ENCODE results near the gene TESK2.
A peak's percentile ranks its signal among the peaks of the same experiment; 100 is the strongest.
"Not testable (repeated sequence)": the region's sequence is repeated elsewhere in the genome, so short reads cannot be mapped to it uniquely, and the experiment has no call there.

TESK2 gene, protein sequence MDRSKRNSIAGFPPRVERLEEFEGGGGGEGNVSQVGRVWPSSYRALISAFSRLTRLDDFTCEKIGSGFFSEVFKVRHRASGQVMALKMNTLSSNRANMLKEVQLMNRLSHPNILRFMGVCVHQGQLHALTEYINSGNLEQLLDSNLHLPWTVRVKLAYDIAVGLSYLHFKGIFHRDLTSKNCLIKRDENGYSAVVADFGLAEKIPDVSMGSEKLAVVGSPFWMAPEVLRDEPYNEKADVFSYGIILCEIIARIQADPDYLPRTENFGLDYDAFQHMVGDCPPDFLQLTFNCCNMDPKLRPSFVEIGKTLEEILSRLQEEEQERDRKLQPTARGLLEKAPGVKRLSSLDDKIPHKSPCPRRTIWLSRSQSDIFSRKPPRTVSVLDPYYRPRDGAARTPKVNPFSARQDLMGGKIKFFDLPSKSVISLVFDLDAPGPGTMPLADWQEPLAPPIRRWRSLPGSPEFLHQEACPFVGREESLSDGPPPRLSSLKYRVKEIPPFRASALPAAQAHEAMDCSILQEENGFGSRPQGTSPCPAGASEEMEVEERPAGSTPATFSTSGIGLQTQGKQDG

DNA sequence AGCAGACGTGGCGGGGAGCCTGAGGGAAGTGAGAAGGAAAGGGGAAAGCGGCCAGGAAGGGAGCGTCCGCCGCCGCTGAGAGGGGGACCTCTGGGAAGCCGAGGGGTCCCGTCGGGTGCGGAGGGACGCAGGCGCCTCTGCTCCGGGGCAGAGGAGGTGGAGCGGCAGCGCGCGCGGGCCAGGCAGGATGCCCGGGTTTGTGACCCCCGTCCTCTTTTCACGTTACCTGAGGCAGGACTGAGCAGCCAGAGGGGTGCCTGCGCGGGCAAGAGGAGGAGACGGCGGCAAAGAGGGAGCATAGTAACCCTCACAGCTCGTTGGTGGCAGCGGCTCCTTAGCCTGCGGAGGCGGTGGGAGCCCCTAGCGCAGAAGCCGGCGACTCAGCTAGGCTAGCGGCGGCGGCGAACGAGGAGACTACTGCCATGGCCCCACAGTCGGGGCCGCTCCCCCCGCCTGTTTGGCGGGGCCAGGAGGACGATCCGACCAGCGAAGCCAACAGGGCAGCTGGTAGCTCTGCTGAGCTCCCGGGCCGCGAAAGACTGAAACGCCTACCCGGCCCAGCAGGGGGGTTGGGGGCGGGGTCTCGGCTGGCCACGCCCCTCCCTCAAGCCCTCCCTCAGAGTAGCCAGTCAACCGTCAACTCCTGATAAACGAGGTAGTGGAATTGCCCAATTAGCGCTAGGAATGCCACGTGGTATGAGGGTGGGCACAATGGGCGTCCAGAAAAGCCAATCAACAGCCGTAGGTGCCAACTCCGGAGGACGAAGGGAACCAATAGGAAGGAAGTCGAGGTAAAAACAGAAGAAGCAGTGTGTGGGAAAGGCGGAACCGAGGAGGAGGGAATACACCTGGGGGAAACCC lies at the start of gene TESK2:
TSS of gene TESK2 (minus strand) at position 538 of the 861 bp plus-strand sequence. CDS start 33,378 bp downstream, outside the sequence.
- DNase-seq: peak; percentile 93

DNA sequence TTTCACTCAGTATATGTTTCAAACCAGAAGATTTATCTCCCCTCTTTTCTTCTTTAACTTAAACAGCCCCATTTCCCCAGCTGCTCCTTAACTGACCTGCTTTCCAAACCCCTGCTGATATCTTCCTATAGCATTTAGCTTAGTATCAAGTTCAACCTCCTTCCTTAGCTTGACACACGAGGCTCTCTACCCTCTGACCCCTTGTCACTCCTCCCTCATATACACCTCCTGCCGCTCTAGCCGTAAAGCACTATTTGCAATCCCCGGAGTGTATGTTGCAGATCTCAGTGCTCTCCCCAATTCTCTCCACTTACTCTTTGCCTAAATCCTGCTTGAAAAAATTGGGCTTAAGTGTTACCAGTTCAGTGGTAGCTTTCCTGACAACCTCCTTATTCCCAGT lies 45.9 kb upstream of the TESK2 start:
- DNase-seq: no peak

DNA sequence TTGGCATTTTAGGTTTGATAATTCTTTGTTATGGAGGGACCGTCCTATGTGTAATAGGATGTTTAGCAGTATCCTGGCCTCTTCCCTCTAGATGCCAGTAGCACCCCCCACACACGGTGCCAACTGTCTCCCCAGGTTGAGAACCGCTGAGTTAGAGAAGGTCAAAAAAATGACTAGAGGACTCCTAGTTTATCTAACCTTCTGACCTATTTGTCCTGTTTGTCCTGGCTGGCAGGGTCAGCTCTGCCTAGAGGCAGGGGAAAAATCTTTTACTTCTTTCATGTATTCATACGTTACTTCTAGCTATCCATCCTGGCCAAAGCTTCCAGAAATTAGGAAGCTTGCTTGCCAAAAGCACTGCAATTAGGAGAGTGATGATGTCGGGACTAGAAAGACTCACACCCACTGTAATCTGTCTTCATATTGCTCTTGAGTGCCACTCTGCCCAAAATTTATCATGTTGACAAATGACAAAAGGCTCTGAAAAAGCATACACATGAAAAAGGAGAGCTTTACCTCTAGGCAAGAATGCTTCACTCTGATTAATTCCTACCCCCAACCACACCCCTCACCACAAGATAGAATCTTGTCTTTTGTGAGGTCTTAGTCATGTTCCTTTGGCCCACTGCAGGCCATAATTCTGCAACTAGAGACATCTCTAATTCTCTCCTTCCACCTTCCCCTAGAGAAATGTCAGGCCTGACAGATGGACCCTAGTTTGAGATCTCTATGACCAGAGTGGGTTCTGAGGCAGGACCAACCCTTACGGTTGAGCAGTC lies 45.2 kb upstream of the TESK2 start:
- no peak for DNase-seq

DNA sequence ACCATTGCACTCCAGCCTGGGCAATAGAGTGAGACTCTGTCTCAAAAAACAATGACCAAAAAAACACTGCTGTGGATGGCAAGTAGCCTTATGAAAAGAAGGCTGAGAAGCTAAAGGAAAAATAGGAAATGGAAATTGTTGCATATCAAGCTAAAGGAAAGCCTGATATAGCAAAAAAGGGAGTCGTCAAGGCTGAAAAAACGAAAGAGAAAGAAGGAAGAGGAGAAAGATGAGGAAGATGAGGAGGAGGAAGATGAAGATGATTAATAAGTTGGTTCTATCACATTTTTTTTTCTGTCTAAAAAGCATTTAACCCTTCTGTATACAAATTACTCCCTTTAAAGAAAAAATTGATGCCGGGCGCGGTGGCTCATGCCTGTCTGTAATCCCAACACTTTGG lies 40.9 kb upstream of the TESK2 start:
- no peak for DNase-seq

DNA sequence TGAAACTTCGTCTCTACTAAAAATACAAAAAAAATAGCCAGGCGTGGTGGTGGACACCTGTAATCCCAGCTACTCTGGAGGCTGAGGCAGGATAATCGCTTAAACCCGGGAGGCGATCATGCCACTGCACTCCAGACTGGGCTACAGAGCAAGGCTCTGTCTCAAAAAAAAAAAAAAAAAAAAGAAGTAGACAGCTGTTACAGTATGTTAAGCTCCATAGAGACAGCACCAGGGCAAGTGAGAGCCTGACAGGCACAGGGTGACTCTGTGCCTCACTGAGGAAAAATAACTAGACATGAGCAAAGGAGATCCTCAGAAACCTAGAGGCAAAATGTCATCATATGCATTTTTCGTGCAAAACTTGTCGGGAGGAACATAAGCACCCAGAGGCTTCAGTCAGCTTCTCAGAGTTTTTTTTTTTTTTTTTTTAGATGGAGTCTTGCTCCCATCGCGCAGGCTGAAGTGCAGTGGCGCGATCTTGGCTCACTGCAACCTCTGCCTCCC lies 39.7 kb upstream of the TESK2 start:
- DNase-seq: no peak

DNA sequence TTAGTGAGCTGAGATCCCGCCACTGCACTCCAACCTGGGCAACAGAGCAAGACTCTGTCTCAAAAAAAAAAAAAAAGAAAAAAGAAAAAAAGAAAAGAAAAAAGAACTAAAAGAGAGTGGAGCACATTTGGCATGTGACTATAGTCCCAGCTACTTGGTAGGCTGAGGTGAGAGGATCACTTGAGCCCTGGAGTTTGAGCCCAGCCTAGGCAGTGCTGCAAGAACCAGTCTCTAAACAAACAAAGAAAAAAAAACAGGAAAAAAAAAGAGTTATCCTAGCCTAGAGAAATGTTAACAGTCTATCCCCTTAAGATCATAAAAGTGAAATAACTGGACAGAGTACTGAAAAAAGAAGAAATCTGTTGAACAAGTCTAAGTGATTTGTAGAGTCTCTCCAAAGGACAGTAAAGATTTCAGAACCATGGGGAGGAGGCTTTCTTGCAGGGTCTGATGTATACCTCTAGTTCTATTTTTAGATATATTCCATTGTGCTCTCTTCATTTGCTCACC lies 35.2 kb upstream of the TESK2 start:
- DNase-seq: no peak

DNA sequence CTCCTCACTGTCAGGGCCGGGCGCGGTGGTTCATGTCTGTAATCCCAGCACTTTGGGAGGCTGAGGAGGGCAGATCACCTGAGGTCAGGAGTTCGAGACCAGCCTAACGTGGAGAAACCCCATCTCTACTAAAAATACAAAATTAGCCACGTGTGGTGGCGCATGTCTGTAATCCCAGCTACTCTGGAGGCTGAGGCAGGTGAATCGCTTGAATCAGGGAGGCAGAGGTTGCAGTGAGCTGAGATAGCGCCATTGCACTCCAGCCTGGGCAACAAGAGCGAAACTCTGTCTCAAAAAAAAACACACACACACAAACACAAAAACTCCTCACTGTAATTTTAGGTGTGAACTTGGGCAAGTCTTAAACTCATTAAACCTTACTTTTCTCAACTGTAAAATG lies 33.0 kb upstream of the TESK2 start:
- not testable (repeated sequence) for DNase-seq

DNA sequence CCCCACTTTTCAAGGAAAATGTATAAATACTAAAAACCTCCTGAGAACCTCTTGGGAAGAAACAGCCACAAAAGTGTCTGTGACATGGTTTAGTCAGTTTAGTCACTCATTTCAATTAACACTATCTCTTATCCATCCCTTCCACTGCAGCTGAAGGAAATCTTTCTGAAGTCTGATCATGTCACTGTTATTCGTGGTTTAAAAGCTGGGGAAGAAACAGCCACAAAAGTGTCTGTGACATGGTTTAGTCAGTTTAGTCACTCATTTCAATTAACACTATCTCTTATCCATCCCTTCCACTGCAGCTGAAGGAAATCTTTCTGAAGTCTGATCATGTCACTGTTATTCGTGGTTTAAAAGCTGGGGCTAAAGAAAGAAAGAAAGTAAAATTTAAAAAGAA lies 32.6 kb upstream of the TESK2 start:
- DNase-seq: not testable (repeated sequence)

DNA sequence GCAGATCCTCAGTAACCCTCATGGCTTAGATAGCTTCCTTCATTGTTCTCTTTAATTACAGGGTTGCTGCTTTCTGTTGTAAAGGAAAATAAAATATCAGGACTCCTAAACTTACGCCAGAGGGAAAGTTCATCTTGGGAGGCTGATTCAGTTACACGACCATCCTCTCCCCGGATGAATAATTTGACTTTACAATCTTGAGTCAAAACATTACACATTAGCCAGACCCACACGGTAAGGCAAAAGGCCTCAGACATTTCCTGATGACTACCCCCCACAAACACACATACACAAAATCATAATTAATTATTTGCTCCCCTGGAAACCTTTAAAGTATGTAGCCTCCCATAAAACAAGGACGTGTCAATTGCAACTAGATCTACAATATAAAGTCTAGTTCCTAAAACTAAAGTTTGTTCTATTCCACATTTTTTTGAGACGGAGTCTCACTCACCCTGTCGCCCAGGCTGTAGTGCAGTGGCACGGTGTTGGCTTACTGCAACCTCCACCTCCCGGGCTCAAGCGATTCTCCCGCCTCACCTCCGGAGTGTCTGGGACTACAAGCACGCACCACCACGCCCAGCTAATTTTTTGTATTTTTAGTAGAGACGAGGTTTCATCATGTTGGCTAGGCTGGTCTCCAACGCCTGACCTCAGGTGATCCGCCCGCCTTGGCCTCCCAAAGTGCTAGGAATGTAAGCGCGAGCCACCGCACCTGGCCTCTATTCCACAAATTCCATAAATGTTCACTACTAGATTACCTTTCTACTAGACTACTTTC lies 31.6 kb upstream of the TESK2 start:
- DNase-seq: no peak

DNA sequence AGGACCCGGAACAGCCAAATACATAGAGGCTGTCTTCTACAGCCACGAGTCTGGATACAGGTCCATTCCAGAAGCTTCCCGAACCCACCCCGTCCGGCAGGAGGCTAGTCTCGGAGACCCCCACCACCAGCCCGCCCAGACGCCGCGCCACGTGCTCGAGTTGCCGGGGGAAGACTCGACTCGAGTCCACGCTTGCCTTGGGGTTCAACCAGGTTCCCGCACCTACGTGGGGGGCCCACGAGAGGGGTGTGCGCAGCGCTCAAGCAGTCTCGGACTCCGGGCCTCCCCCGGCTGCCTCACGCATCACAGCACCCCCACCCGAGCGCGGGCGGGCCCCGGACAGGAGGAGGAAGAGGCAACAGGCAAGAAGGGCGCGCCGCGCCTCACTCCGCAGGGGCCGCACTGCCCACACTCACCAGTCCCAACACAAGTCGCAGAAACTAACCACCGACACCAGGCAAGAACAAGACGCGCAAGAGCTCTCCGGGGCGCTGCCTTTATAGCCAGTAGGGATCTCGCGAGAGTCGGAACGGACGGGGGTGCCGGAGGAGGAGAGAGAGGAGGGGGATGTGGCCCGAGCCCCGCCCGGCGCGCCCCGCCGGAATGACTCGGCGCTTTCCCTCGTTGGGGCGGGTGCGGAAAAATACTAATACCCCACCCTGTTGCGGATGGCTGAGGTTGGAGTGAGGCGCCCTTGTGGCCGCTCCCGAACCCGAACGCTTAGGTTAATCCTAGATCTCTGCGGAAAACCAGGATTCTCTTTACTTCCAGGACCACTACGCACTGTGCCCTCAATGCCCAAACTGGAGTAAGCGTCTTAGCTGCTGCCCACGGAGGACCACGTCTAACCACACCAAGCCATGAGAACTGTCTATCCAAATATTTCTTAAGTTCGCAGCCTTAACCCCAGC lies 30.7 kb upstream of the TESK2 start, which contains the start of gene PRDX1:
TSS of gene PRDX1 (minus strand) at position 472 of the 911 bp plus-strand sequence. CDS start 2,841 bp downstream, outside the sequence.
- peak; percentile 97 for DNase-seq

DNA sequence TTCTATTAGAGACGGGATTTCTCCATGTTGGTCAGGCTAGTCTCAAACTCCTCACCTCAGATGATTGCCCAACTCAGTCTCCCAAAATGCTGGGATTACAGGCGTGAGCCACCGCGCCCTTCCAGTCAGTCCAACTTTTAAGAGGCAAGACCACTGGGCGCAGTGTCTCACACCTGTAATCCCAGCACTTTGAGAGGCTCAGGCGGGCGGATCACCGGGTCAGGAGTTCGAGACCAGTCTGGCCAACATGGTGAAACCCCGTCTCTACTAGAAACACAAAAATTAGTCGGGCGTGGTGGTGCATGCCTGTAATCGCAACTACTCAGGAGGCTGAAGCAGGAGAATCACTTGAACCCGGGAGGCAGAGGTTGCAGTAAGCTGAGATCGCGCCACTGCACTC lies 28.8 kb upstream of the TESK2 start:
- not testable (repeated sequence) for DNase-seq

DNA sequence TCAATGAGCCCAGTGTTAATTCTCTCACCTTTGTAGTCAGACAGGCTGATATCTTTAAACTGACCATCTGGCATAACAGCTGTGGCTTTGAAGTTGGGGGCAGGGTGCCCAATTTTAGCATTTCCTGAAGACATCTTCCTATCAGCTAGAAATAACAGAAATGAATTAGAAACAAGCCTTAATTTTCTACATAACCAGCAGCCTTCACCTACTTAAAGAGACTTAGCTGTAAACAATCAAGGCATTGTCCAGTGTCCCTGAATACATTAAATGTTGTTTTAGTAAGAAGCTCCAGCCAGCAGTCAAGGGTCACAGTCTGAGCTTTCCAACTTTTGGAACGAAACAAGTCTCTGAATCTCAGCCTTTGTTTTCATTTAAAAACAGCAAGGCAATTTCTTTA lies 27.9 kb upstream of the TESK2 start:
- DNase-seq: no peak

DNA sequence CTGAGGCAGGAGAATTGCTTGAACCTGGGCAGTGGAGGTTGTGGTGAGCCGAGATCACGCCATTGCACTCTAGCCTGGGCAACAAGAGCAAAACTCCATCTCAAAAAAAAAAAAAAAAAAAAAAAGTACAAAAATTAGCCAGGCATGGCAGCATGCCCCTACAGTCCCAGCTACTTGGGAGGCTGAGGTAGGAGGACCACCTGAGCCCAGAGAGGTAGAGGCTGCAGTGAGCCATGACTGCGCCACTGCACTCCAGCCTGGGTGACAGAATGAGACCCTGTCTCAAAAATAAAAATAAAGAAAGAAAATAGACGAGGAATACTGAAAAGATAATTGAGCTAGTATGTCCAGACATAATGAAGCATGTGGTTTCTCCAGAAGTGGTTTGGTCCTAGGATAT lies 27.4 kb upstream of the TESK2 start:
- DNase-seq: not testable (repeated sequence)

DNA sequence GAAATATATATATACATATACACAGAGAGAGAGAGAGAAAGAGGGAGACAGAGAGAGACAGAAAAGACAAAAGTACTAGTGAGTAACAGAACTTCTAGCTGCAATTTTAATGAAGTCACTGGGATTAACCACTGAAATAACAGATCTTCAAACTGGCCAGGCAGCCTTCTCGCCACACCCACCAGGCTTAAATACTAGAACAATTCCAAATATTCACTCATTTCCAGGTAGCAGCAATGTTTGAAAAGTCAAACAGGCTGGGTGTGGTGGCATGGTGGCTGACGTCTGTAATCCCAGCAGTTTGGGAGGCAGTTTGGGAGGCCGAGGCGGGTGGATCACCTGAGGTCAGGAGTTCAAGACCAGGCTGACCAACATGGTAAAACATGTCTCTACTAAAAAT lies 25.5 kb upstream of the TESK2 start:
- DNase-seq: no peak

DNA sequence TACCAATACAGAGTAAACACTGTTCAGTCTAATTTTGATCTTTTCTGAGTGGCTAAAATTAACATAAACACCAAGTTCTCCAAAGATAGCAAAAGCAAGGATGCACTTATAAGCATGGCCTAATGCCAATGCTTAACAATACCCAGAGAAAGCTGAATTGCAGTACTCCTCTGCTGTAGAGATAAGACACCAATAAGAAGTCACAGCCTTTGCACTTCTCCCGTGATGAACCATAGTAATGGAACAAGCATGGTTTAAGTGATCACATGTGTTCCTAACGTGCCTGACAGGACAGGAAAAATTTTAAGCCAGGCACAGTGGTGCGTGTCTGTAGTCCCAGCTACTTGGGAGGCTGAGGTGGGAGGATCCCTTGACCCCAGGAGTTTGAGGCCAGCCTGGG lies 25.1 kb upstream of the TESK2 start:
- no peak for DNase-seq

DNA sequence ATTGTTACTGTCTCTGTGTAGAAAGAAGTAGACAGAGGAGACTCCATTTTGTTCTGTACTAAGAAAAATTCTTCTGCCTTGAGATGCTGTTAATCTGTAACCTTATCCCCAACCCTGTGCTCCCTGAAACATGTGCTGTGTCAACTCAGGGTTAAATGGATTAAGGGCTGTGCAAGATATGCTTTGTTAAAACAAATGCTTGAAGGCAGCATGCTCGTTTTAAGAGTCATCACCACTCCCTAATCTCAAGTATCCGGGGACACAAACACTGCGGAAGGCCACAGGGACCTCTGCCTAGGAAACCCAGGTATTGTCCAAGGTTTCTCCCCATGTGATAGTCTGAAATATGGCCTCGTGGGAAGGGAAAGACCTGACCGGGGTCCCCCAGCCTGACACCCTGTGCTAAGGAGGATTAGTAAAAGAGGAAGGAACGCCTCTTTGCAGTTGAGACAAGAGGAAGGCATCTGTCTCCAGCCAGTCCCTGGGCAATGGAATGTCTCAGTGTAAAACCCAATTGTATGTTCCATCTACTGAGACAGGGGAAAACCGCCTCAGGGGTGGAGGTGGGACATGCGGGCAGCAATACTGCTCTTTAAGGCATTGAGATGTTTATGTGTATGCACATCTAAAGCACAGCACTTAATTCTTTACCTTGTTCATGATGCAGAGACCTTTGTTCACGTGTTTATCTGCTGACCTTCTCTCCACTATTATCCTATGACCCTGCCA lies 22.7 kb upstream of the TESK2 start:
- not testable (repeated sequence) for DNase-seq

DNA sequence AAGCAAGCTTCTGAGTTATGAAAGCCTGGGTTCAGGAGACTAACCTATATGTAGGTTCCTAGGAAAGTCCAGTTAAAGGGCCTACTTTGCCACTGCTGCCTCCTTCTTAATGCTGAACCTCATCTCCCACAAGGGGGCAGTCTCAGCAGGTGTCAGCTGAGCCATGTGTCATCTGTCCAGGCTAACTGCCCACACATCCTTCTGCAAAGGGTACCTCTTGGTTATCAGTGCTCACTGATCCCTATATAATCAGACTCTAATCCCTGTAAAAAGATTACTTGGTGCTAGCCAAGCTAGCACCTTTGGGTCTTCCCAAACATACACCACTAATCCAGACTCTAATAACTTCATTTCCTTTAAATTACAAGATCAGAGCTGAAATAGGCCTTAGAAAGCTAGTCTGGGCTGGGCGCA lies 21.7 kb upstream of the TESK2 start:
- peak; percentile 52 for DNase-seq

DNA sequence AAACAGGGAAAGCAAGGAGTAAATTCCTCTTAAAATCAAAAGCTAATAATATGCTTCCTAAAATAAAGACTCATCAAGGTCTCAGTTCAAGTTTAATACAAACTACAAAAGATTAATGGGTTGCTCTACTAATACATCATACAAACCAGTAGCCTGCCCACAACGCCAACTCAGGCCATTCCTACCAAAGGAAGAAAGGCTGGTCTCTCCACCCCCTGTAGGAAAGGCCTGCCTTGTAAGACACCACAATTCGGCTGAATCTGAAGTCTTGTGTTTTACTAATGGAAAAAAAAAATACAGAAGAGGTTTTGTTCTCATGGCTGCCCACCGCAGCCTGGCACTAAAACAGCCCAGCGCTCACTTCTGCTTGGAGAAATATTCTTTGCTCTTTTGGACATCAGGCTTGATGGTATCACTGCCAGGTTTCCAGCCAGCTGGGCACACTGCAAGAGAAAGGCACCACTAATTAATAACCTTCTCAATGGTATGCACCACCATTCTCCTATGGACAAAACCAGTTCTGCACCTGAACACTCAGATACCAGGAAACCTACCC lies 20.1 kb upstream of the TESK2 start:
- DNase-seq: no peak

Data from activated naive CD4-positive, alpha-beta T cell treated with anti-CD3 and anti-CD28 coated beads, Interleukin-2, amount 50 U/mL, for 16 hours (primary cell).